Aorta (tissue), 5 donors: Measurements from ENCODE around the gene FCER2. TPM values are rescaled to one million over a fixed set of nuclear protein-coding genes. Genes with fewer than 3 reads are reported as not detected.
"Not testable (repeated sequence)": the region's sequence is repeated elsewhere in the genome, so short reads cannot be mapped to it uniquely, and the experiment has no call there.

Experiments used
- ATAC-seq: fragments of 200-7000 bp; cut with Tn5 transposase; one replicate; pipeline ENCODE4 v1.9.1; 2022; ENCODE audit warnings: moderate library complexity; ENCODE audit not compliant: low FRiP score
- DNase-seq, 2 donors: peaks; one replicate each; pipeline ENCODE4 v3.0.0-alpha.2; 2020
- H3K27ac ChIP-seq, 2 donors: one replicate each; pipeline ENCODE4 v1.5.1; 2013; ENCODE audit warnings: low read length in 2 of 2, mild to moderate bottlenecking in 2 of 2, moderate library complexity in 2 of 2, control low read depth in 1 of 2, inconsistent platforms in 1 of 2, low read depth in 1 of 2
- H3K27me3 ChIP-seq, 2 donors: one replicate each; pipeline ENCODE4 v1.6.1; 2013; ENCODE audit warnings: control low read depth in 1 of 2, low read length in 1 of 2, mild to moderate bottlenecking in 1 of 2, moderate library complexity in 1 of 2; ENCODE audit not compliant: insufficient read depth in 2 of 2, control insufficient read depth in 1 of 2
- H3K36me3 ChIP-seq, 2 donors: one replicate each; pipeline ENCODE4 v1.6.1; 2013; ENCODE audit warnings: control low read depth in 1 of 2, low read length in 1 of 2, mild to moderate bottlenecking in 1 of 2; ENCODE audit not compliant: insufficient read depth in 2 of 2, control insufficient read depth in 1 of 2
- H3K4me1 ChIP-seq, 2 donors: one replicate each; pipeline ENCODE4 v1.6.1; 2013; ENCODE audit warnings: low read length in 2 of 2, control low read depth in 1 of 2, mild to moderate bottlenecking in 1 of 2, moderate library complexity in 1 of 2; ENCODE audit not compliant: insufficient read depth in 2 of 2, control insufficient read depth in 1 of 2
- H3K4me3 ChIP-seq, 2 donors: one replicate each; pipeline ENCODE4 v1.5.1; 2013; ENCODE audit warnings: low read length in 2 of 2, control low read depth in 1 of 2, mild to moderate bottlenecking in 1 of 2
- H3K9me3 ChIP-seq: one replicate; pipeline ENCODE4 v1.6.1; 2013; ENCODE audit warnings: mild to moderate bottlenecking, low read length; ENCODE audit not compliant: control insufficient read depth
- WGBS, 2 donors: extraction: QIAGEN DNeasy Blood & Tissue Kit; methylation state at CpG; one replicate each; pipeline ENCODE4 v1.1.7; 2013; 5-methylcytosine and 5-hydroxymethylcytosine counted together
- intact Hi-C, 2 donors: fragments of 100-400 bp; cut with DNase I; formaldehyde crosslinking; loops; one replicate each; pipeline versions ENCODE4 v1.14.2 to v1.15.0; 2022
- long read RNA-seq, 2 donors: library from polyadenylated mRNA; unstranded; transcript quantifications; one replicate each; pipeline ENCODE4 v2.0.0, GENCODE V29; 2020 to 2021
- polyA plus RNA-seq, 2 donors: library from polyadenylated mRNA; stranded (reverse); fragments of 200-250 nt; gene quantifications; one replicate each; pipeline ENCODE4 v1.2.3, GENCODE V29; 2013
- total RNA-seq, 2 donors: library from RNA; stranded (reverse); fragmentation: NEBNext Ultra II Directional; extraction: Animal tissue kit (Norgen Biotek cat#: 25700); gene quantifications; one replicate each; pipeline ENCODE4 v1.2.1, GENCODE V29; 2021
- donor health status: healthy with polysubstance abuse.
- donor health status: Bipolar disorder and iron deficiency.
- donor health status: DM: no; HTN: no; CAD: no.
- donor health status: DM: no; HTN: no; CAD: no.
- donor health status: DM: yes; HTN: yes; CAD: no.

FCER2 gene
- total RNA-seq: 1 to 10 TPM in 1 of 2 donors, under 1 TPM in 1; 0.36 to 2.9 TPM
- not detected for polyA plus RNA-seq
- long read RNA-seq, donor 1: 0 reads
- long read RNA-seq, donor 2: 0 reads

- 58 to 59% methylated on average over 20 of the region's 20 CpGs for WGBS, 2 donors
- ATAC-seq (no peak), DNase-seq (no peak)
- Histone ChIP-seq H3K27ac (no peak within 1 kb of the TSS), H3K4me3 (no peak within 1 kb of the TSS), H3K9me3 (no peaks in the 10 kb centered on the region), H3K27me3 (no peaks in the 10 kb centered on the region), H3K36me3 (no peaks in the 10 kb centered on the region), H3K4me1 (no peaks in the 10 kb centered on the region)
- intact Hi-C loops: no loop called here
Measured at GRCh38 chr19:7701654-7702457, at the start of gene FCER2. TSS of gene FCER2 (minus strand) at chr19:7702131. CDS start at chr19:7699760, 2,371 bp downstream.

GRCh38 chr19:7751157-7751783 is 49.3 kb upstream of the FCER2 start:
- Histone ChIP-seq H3K4me3 (no peak overlapping the region), H3K4me1 (no peaks in the 10 kb centered on the region), H3K36me3 (no peaks in the 10 kb centered on the region), H3K27ac (no peak overlapping the region), H3K9me3 (peaks cover 4% of the 10 kb centered on the region), H3K27me3 (peaks cover 0 to 1% of the 10 kb centered on the region in 2 donors)
- intact Hi-C loops: no loop called here
- DNase-seq (no peak), ATAC-seq (no peak)
- WGBS, 2 donors: 72 to 73% methylated on average over 12 of the region's 12 CpGs

DNA sequence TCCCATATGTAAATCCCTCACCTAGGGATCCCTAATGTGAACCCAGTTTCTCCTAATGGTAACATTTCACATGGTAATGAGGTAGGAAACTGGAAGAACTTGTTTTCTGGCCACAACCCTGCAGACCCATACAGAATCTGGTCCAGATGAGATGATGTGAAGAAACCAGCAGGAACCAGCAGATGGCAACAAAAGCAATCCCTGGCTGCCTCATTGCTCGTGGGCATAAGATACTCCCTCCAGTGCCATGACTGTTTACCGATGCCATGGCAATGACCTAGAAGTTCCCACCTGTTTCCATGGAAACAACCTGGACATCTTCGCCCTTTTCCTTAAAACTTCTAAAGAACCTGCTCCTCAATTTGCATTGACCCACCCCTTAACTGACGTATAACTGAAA is 46.8 kb upstream of the FCER2 start:
- DNase-seq (no peak), ATAC-seq (no peak)
- WGBS, 2 donors: 21 to 25% methylated on average over 4 of the region's 4 CpGs
- peaks cover 0 to 1% of the 10 kb centered on the region in 2 donors for H3K27me3 ChIP-seq
- H3K4me1 ChIP-seq: no peaks in the 10 kb centered on the region
- no peaks in the 10 kb centered on the region for H3K36me3 ChIP-seq
- H3K27ac ChIP-seq: no peak overlapping the region
- peaks cover 2% of the 10 kb centered on the region for H3K9me3 ChIP-seq
- intact Hi-C loops: no loop called here
- H3K4me3 ChIP-seq: no peak overlapping the region

GRCh38 chr19:7748171-7748570 is 46.2 kb upstream of the FCER2 start:
- no peak for DNase-seq
- WGBS, 2 donors: 69 to 73% methylated on average over 2 of the region's 2 CpGs
- no peaks in the 10 kb centered on the region for H3K36me3 ChIP-seq
- no peak for ATAC-seq
- H3K4me3 ChIP-seq: no peak overlapping the region
- H3K4me1 ChIP-seq: no peaks in the 10 kb centered on the region
- intact Hi-C loops: no loop called here
- H3K27ac ChIP-seq: no peak overlapping the region
- peaks cover 2% of the 10 kb centered on the region for H3K9me3 ChIP-seq
- peaks cover 0 to 1% of the 10 kb centered on the region in 2 donors for H3K27me3 ChIP-seq

DNA sequence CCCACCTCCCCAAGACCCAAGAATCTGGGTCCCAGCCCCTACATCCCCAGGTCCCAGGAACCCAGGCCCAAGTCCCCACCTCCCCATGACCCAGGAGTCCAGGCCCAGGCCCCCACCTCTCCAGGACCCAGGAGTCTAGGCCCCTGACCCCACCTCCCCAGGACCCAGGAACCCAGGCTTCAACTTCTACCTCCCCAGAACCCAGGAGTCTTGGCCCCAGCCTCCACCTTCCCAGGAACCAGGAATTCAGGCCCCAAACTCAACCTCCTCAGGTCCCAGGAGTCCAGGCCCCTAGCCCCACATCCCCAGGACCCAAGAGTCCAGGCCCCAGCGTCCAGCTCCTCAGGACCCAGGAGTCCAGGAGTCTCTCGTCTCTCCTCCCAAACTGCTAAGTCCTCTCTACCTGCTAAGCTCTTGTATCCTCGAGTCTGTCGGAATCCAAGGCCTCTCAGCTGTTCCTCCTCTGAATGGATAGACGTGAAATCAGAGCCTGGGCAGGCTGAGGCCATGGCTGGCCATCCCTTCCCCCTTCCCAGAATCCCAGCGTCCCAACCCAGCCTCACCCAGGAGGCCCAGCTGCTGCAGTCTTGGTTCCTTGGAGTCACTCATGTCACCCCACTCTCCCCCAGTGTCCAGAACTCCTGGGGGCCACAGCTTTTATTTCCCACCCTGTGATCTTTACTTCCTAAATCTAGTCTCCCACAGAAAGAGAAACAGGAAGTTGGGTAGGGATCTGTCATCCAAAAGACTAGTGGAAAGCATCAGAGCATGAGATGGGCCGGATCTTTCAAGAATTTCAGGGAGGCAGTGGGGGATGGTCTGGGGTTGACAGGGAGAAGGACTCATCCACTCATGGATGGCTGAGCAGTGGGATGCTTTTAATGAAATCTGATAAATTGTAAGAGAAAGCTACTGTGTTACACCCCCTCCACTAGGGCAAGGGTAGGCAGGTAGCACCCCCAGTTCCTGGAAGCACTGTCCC is 45.3 kb upstream of the FCER2 start, which contains the start of gene CD209:
Gene CD209 (minus strand): TSS at position 632 of the 982 bp plus-strand sequence. CDS start 23 bp downstream, at position 609.
- intact Hi-C loops: no loop called here

DNA sequence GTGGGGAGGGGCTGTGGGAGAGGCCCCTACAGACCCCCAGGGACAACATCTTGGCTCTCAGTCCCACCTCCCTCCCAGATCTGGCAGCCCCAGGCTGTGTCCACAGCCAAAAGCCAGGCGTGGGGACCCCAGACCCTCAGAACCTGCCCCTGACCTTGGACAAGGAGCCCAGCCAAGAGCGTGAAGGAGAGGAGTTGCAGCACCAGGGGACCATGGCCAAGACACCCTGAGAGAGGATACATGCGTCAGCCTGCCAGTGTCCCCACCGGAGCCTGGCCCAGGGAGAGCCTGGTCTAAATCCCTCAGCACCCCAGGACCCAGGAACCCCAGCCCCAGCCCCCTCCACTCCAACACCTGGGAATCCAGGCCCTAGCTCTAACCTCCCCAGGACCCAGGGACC is 44.4 kb upstream of the FCER2 start:
- H3K27me3 ChIP-seq, H3K4me1 ChIP-seq, H3K4me3 ChIP-seq, H3K9me3 ChIP-seq, H3K27ac ChIP-seq, intact Hi-C loops, DNase-seq, H3K36me3 ChIP-seq, ATAC-seq: not testable (repeated sequence)
- 77 to 84% methylated on average over 4 of the region's 4 CpGs for WGBS, 2 donors

More for the DNA sequence above, 45.3 kb upstream of the FCER2 start, which contains the start of gene CD209:
- DNase-seq: no peak
- Histone ChIP-seq H3K27ac (no peak within 1 kb of the TSS), H3K36me3 (no peaks in the 10 kb centered on the region), H3K9me3 (no peaks in the 10 kb centered on the region), H3K4me3 (no peak within 1 kb of the TSS), H3K27me3 (peaks cover 0 to 1% of the 10 kb centered on the region in 2 donors), H3K4me1 (no peaks in the 10 kb centered on the region)
- 43 to 51% methylated on average over 7 of the region's 7 CpGs for WGBS, 2 donors
- ATAC-seq: no peak

- DNase-seq (no peak), ATAC-seq (no peak)
- intact Hi-C loops: no loop called here
- Histone ChIP-seq H3K4me1 (no peaks in the 10 kb centered on the region), H3K27ac (no peak overlapping the region), H3K36me3 (no peaks in the 10 kb centered on the region), H3K27me3 (peaks cover 0 to 1% of the 10 kb centered on the region in 2 donors), H3K4me3 (no peak overlapping the region), H3K9me3 (no peaks in the 10 kb centered on the region)
- WGBS, 2 donors: 76 to 77% methylated on average over 12 of the region's 12 CpGs
Measured at GRCh38 chr19:7744871-7745650, 43.1 kb upstream of the FCER2 start.
